NCI-H128 (cell line): ENCODE measurements around the gene ANXA11.
A peak's percentile ranks its signal among the peaks of the same experiment; 100 is the strongest.
"Not testable (repeated sequence)": the region's sequence is repeated elsewhere in the genome, so short reads cannot be mapped to it uniquely, and the experiment has no call there.

Experiments
- DNase-seq: peaks from one replicate; lab custom pipeline; 2025; ENCODE audit not compliant: unreplicated experiment; lab: John Stamatoyannopoulos, UW

Gene ANXA11

DNA sequence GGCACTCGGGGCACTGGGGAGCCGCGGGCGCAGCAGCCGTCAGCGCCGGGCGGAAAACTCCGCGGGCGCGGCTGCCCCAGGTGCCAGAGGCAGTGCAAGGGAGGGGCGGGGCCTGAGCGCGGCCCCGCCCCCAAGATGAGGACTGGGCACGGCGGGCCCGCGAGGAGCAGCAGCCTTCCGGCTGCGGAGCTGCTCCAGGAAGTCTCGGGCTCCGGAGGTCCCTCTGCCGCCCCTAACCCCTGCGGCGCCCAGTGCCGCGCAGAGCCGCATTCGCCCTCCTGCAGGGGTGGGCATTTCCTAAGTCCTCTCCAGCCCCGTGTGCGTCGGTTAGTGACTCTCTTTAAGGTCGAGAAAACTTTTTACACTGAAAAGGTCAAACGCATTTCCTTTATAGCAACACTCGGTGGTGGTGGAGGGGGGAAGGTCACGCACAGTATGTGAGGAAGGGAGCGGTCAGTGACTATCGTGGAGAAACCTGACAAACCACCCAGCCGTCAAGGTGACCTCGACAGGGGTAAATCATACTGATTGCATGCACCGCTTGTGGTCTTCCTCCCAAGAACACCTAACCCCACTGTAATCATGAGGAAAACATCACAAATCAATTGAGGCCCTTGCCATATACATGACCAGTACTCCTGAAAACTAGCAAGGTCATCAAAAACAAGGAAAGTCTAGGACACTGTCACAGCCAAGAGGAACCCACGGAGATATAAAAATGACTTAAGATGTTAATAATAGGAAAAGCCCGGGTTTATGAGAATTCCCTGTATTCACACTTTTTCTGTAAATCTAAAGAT is at the start of gene ANXA11:
TSS of gene ANXA11 (minus strand) at position 61 of the 800 bp plus-strand sequence. CDS start 32,676 bp downstream, outside the sequence.
- DNase-seq = peak; percentile 8

DNA sequence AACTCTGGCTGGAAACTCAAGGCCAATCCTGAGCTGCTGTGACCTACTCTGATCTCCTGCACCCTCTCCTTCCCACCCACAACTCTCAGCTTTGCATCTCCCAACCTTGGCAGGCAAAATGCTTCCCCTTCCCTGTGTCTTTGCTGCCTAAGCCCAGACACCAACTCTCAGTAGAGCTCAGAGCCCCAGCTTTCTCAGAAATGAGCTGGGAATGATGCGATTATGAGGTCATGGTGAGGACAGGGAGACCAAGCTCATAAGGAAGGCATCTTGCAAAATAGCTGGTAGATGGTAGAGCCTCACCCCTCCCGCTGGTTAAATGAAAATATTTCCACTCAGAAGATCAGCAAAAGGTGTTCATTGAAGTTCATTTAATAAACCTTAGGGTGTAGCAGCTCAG is 49.4 kb upstream of the ANXA11 start:
- DNase-seq = not testable (repeated sequence)

DNA sequence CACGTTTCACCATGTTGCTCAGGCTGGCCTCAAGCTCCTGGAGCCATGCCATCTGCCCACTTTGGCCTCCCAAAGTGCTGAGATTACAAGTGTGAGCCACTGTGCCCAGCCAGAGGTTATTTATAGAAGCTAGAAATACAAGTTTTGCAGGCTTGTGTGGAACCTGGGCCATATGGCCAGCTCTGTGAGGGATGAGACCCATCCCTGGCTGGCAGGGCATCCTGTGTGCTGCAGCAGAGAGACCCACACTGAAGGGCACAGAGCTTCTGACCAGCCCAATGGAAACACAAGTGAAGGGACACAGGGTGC is 48.6 kb upstream of the ANXA11 start:
- DNase-seq = not testable (repeated sequence)

DNA sequence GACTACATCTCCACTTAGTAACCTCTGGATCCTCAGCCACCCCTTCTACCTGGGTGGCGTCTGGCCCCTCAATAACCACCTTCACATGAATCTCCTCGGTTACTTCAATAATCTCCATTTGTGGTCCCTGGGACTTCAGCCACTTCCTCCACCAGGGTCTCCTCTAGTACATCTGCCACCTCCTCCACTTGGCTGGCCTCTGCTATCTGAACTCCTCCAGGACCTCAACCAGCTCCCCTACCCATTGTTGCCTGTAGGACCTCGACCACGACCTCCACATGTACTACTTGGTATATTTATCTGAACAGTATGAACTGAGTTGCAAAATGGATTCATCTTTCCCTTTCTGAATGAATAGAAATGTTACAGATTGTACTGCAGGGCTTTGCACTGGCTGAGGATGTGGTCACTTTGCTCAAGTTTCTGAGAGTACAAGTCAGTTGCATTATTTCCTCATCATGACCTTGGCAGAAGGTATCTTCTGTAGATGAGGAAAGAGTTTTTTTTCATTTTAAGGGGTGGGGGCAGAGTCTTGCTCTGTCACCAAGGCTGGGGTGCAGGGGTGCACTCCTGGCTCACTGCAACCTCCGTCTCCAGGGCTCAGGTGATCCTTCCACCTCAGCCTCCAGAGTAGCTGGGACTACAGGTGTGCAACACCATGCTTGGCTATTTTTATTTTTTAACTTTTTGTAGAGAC is 48.1 kb upstream of the ANXA11 start:
- DNase-seq = no peak

DNA sequence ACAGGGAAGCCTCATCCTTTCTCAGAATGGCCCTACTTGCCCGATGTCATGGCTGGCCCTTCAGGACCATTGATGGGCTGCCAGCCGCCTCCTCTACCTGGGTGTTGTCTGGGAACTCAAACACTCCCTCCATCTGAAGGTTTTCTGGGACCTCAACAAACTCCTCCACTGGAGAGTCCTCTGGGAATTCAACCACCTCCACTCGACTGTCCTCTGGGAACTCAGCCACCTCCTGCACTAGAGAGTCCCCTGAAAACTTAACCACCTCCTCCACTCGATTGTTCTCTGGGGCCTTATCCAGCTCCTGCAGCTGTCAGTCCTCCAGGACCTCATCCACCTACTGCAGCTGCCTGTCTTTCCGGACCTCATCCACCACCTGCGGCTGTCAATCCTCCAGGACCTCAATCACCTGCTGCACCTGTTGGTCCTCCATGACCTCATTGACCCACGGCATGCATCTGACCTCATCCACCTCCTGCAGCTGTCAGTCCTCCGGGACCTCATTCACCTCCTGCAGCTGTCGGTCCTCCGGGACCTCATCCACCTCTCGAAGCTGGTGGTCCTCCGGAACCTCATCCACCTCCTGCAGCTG is 47.1 kb upstream of the ANXA11 start:
- DNase-seq = no peak

DNA sequence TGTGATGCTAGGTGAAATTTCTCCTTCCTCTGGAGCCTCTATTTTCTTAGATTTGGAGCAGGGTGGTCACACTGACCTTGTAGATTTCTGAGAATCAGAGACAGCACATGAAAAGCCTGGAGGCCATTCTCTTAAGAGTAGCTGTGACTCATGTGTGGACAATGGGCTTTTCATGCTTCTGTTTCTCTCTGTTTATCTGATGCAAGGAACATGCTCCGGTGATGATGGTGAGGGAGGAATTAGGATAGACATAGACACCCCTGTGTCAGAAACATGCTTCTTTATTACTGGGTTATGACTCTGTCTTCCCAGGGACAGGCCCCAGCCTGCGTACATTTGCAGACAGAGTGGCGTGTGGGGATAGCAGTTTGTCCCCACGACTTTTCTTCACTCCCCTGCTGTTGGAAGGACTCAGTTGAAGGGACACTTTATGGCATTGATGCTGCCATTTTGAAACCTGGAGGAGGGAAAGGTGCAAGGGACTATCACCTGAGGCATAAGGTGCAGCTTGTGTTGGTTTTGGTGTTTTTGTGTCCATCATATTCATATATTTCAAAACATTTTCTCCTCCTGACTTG is 46.5 kb upstream of the ANXA11 start:
- not testable (repeated sequence) for DNase-seq

DNA sequence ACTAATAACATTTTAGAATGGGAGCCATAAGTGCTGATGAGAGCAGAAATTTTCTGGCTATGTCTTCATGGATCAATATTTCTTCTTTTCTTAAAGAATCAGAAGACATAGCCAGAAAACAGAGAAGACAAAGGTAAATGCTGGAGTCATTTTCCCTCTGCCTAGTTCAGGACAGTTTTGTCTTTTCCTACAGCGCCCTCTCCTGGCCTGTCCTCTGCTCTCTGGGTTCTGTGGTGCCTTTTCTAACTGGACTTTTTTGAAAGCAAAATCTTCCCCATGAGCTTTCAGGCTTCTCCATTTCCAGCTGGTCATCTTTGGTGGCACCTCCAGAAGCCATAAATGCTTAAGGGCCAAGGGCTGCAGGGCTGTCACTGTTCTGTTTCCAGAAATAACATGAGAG is 45.1 kb upstream of the ANXA11 start:
- DNase-seq = not testable (repeated sequence)

DNA sequence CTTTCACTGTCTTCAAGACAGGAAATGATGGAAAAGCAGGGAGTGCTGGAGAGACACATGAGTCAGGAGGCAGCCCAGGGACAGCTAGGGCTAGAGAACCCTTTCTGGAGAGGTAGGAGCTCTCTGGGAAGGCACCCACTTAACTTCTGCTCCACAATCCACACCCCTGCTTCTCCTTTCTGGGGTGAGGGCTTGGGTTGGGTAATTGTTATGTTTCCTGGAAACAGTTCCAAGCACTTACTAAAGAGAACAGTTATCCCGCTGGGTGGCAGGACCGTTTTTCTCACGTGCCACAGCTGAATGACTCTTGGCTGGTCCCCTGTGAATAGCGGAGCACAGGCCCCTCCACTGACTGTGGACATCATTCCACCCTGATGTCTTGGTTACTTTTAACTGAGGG is 44.6 kb upstream of the ANXA11 start:
- not testable (repeated sequence) for DNase-seq

DNA sequence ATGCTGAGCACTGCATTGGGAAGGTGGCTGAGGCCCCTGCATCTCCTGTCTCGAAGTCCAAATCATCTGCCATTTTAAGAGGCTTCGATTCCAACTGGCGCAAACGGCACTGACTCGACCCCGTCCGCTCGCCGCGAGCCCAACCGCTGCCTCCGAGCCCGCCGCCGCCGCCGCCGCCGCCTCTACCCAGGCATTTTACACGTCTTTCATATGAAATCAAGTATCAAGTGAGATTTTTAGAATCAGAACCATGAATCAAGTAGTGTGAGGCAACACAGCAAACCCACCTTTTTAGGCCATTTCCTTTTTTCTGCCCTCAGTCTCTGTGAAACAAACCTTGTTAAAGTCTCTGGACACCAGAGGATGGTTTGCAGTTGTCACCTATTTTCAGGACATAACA is 42.3 kb upstream of the ANXA11 start:
- DNase-seq = not testable (repeated sequence)

DNA sequence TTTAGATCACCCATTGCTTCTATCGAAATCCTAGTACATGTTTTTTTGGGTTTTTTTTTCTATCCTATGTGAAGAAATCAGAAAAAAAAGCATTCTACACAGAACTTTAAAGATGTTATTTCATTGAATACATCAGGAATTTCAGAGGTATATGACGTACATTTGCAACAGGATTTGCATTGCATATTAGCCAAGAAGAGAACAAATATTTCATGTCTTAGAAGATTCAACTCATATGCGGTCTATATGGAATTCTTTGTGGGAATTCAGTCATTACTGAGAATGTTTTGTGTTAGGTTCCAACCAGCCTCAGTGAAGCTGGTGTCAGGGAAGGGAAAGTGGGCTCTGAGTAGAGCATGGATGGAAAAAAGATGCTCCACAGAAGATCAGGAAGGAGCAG is 39.0 kb upstream of the ANXA11 start:
- DNase-seq = not testable (repeated sequence)

DNA sequence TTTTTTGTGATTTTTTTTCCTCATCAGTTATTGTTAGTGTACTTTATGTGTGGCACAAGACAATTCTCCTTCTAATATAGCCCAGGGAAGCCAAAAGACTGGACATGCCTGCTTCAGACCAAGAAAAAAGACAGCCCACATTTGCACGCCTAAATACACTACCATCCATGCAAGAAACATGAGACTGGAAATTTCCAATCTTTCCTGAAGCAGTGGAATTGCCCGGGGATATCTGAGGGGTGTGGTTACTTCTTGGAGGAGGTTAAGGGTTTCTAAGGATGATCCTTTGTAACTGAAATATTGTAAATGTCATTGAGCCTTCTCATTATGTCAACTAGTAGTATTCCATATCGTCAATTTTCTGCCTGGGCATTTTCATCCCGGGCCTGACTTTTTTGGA is 37.0 kb upstream of the ANXA11 start:
- not testable (repeated sequence) for DNase-seq

DNA sequence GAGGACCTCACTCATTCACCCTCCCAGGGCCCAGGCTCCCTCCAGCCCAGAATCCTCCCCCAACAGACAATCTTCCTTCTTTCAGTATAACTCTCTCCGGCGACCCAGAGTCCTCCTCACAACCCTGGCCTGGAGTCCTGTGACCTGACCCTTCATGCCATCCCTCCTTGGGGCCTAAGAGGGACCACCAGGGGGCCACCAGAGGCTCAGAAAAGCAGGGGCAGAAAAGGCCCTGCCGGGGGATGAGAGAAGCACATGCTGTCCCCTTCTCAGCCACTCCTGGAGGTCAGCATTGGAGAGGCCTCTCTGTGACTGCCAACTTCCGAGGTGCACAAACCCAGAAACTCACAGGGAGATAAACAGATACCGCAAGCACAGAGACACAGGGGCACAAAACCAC is 31.1 kb upstream of the ANXA11 start:
- not testable (repeated sequence) for DNase-seq

DNA sequence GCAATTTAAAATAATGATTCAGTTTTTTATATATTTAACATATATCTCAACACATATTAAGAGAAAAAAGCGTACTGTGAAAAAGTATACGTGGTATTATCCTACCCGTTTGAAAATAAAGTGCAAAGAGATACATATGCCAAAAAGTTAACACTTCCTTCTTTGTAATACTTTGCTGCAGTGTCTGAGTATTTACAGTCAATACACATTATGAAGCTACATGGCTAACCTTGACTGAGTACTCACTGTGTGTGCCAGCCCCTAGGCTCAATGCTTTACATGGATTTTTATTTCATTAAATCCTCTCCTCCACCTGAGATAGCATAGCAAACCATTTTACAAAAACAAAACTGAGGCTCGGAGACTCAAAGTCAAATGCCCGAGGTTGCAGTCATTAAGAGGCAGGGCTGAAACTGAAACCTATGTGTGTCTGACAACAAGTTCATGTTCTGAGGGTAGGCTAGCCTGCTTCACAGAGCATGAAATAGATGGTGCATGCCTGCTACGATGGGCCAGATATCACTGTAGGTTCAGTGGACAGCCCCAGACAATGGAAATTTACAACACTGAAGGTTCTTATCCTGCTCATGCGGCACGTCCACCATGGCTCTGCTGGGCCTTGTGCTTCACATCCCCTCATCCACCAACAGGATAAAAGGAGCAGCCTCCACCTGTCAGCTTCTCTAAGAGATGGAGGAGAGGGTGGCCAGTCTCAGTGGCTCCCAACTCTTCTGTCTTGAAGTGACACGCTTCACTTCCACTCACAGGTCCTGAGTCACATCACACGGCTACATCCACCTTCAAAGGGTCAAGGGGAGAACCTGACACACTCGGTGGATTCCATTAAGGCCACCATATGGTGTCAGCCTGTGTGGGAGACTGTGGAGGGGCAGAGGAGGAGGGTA is 29.2 kb upstream of the ANXA11 start:
- not testable (repeated sequence) for DNase-seq

DNA sequence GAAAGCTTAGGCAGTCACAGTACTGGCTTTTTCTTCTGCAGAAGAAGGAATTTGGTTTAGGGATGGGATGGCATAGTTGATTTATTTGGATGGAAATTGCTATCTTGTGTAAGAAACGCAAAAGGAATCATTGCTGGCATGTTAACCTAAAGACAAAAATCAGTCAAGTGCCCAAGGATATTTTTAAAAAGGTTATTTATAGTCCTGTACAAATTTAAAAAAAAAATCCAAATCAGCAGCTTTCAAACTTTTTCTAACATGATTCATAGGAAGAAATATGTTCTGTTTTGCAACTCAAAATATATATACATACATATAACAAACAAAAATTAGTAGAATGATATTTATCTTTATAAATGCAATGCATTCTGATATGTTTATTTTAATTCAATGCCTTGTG is 28.5 kb upstream of the ANXA11 start:
- not testable (repeated sequence) for DNase-seq

DNA sequence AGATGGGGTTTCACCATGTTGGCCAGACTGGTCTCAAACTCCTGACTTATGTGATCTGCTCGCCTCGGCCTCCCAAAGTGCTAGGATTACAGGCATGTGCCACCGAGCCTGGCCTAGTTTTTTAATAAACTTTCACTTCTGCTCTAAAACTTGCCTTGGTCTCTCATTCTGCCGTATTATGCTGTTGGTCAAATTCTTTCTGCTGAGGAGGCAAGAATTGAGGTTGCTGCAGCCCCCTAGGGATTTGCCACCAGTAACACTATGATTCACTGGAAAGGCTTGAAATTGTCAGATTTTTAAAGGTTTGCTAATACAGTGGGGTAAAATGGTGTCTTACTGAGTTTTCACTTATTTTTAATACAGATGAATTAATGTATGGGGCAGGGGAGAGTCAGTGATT is 21.4 kb upstream of the ANXA11 start:
- not testable (repeated sequence) for DNase-seq

DNA sequence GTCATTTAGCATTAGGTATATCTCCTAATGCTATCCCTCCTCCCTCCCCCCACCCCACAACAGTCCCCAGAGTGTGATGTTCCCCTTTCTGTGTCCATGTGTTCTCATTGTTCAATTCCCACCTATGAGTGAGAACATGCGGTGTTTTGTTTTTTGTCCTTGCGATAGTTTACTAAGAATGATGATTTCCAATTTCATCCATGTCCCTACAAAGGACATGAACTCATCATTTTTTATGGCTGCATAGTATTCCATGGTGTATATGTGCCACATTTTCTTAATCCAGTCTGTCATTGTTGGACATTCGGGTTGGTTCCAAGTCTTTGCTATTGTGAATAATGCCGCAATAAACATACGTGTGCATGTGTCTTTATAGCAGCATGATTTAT is 17.7 kb upstream of the ANXA11 start:
- DNase-seq = not testable (repeated sequence)

DNA sequence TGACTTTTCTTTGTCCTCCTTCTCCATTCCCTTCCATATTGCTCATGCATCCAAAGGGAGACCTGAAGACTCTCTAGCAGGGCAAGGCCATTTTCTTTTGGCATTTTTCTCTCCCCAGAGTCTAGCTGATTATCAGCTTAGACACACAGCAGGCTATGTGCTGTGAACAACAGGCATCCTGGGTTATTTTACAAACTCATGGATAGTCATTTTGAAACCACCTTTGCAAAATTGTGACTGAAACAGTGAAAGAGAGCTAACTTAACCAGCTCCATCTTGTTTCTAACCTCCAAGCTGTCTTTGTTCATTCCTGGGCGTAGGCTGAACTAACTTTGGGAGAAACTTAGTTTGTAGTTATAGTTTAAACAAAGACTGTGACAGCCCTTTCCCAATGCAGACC is 13.5 kb upstream of the ANXA11 start:
- DNase-seq = not testable (repeated sequence)

DNA sequence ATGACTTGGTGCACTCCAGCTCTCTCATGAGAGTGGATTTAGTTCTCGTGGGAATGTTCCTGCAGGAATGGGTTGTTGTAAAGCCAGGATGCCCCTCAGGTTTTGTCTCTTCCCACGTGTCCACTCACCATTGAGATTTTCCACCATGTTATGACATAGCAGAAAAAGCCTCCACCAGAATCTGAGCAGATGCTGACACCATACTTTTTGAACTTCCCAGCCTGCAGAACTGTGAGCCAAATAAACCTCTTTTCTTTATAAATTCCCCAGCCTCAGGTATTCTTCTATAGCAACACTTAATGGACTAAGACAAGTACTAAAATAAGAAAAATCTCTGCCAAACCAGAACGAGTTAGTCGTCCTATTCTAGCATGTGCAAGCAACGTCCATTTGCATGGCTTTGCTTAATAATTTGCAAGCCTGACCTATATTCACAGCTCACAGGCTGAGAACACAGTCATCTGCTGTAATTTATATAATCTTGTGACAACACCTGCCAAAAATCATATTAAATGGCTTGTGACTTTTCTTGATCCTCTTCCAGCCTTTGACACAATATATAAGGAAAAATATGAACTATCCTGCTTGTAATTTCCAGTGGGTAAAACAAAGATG is 9.1 kb upstream of the ANXA11 start:
- DNase-seq = not testable (repeated sequence)

DNA sequence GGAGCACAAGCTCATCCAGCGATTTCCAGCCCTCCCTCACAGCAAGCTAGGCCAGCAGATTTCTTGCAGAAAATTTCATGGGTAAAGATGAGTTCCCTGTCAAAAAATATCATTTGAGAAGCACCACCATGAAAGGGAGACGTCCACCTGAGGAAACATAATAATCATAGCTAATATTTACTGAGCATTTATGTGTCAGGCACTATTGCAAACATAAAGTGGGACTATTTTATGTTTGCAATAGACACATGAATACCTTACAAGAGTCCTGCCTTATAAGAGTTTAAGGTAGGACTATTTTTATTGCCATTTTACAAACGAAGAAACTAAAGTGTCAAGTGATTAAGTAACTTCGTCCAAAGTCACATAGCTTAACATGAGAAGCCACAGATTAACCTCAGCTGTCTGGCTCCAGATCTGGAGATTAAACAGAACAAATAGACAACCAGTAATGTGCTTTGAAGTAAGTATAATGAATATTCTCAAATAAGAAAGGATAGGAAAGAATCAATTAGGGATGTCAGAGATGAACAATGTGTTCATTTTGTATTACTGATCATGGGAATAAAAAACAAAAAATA is 7.3 kb upstream of the ANXA11 start:
- not testable (repeated sequence) for DNase-seq

DNA sequence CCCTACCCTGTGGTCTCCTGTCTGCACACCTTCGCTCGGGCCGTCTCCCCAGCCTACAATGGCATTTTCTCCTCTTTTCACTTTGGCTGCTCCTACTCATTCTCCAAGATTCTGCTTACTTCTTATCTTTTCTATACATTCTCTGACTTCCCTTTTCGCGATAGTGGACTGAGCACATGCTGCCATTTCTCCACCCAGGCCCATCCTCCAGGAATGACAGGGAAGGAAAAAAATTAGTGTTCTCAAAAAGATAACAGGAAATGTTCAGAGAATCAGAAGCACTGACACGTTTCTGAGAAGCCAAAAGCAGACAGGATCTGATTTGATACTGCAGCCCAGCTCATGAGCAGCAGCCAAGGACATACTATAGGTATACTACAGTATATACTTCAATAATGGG is 6.4 kb upstream of the ANXA11 start:
- DNase-seq = no peak
